Measurements from ENCODE around the gene SHROOM1.
"Not testable (repeated sequence)": the region's sequence is repeated elsewhere in the genome, so short reads cannot be mapped to it uniquely, and the experiment has no call there.

SHROOM1 gene

GRCh38 chr5:132830436-132831094 is at the start of gene SHROOM1:
Gene SHROOM1, minus strand, starts transcription at chr5:132830647. Its CDS starts 4,507 bp downstream, at chr5:132826140.
- no peak for DNase-seq

GRCh38 chr5:132877938-132878337 is 47.5 kb upstream of the SHROOM1 start:
- no peak for DNase-seq

- DNase-seq, result no peak
These were observed 47.0 kb upstream of the SHROOM1 start for GRCh38 chr5:132877466-132877865.

GRCh38 chr5:132876020-132876759 is 45.7 kb upstream of the SHROOM1 start:
- no peak for DNase-seq

- DNase-seq, result no peak
These were observed 43.5 kb upstream of the SHROOM1 start for GRCh38 chr5:132873930-132874271.

- no peak for DNase-seq
These were observed 42.9 kb upstream of the SHROOM1 start, which contains the start of gene LEAP2 for GRCh38 chr5:132873119-132873929. Gene LEAP2, plus strand, starts transcription at chr5:132873668. Its CDS starts 27 bp downstream, at chr5:132873695.

- DNase-seq, result no peak
These were observed 42.3 kb upstream of the SHROOM1 start for GRCh38 chr5:132872788-132873118.

- no peak for DNase-seq
These were observed 41.2 kb upstream of the SHROOM1 start for GRCh38 chr5:132871459-132872284.

- DNase-seq, result no peak
These were observed 40.4 kb upstream of the SHROOM1 start for GRCh38 chr5:132870801-132871200.

- DNase-seq, result no peak
These were observed 38.3 kb upstream of the SHROOM1 start for GRCh38 chr5:132868754-132869153.

- peak; percentile 3 for DNase-seq
These were observed 36.6 kb upstream of the SHROOM1 start for GRCh38 chr5:132867046-132867451.

GRCh38 chr5:132866342-132867045 is 36.0 kb upstream of the SHROOM1 start, which contains the start of the genes GDF9 and UQCRQ:
Gene GDF9, minus strand, starts transcription at chr5:132866469. Its CDS starts 1,936 bp downstream, at chr5:132864533.
Gene UQCRQ, plus strand, starts transcription at chr5:132866642. Its CDS starts 240 bp downstream, at chr5:132866882.
- peak; percentile 98 for DNase-seq

- DNase-seq, result no peak
These were observed 35.4 kb upstream of the SHROOM1 start for GRCh38 chr5:132865668-132866341.

- no peak for DNase-seq
These were observed 30.3 kb upstream of the SHROOM1 start for GRCh38 chr5:132860742-132861141.

- no peak for DNase-seq
These were observed 29.5 kb upstream of the SHROOM1 start for GRCh38 chr5:132859889-132860437.

GRCh38 chr5:132856011-132856410 is 25.6 kb upstream of the SHROOM1 start:
- no peak for DNase-seq

GRCh38 chr5:132854992-132855391 is 24.5 kb upstream of the SHROOM1 start:
- not testable (repeated sequence) for DNase-seq

GRCh38 chr5:132854301-132854700 is 23.9 kb upstream of the SHROOM1 start:
- DNase-seq, result no peak

- no peak for DNase-seq
These were observed 23.3 kb upstream of the SHROOM1 start for GRCh38 chr5:132853790-132854189.

GRCh38 chr5:132853323-132853722 is 22.9 kb upstream of the SHROOM1 start:
- no peak for DNase-seq

GRCh38 chr5:132850066-132850465 is 19.6 kb upstream of the SHROOM1 start:
- no peak for DNase-seq
